NCI-H187 (cell line): Measurements from ENCODE around the gene MIDN.

Experiments
- DNase-seq, 2 experiments: peaks; one replicate each; lab custom pipeline; 2025; lab: John Stamatoyannopoulos, UW

MIDN gene

GRCh38 chr19:1283207-1283916 is 35.0 kb downstream of the MIDN start:
- DNase-seq, result no peak

GRCh38 chr19:1283917-1284292 is 35.5 kb downstream of the MIDN start:
- no peak for DNase-seq

- DNase-seq, result no peak
These were observed 36.1 kb downstream of the MIDN start for GRCh38 chr19:1284293-1284978.

- DNase-seq, result no peak
These were observed 36.8 kb downstream of the MIDN start for GRCh38 chr19:1284979-1285736.

- no peak for DNase-seq
These were observed 37.5 kb downstream of the MIDN start, which contains the start of gene EFNA2 for GRCh38 chr19:1285737-1286360. Gene EFNA2 (plus strand): TSS chr19:1285873. CDS start chr19:1286169, 296 bp downstream.

- DNase-seq, result no peak
These were observed 38.3 kb downstream of the MIDN start for GRCh38 chr19:1286487-1287353.

GRCh38 chr19:1287354-1288225 is 39.2 kb downstream of the MIDN start:
- no peak for DNase-seq

- DNase-seq, result no peak
These were observed 39.8 kb downstream of the MIDN start for GRCh38 chr19:1288226-1288612.

- DNase-seq, result no peak
These were observed 40.7 kb downstream of the MIDN start for GRCh38 chr19:1288833-1289685.

GRCh38 chr19:1289686-1290025 is 41.3 kb downstream of the MIDN start:
- DNase-seq, result no peak

- no peak for DNase-seq
These were observed 41.9 kb downstream of the MIDN start for GRCh38 chr19:1290196-1290702.

GRCh38 chr19:1290703-1291651 is 42.6 kb downstream of the MIDN start:
- DNase-seq, result no peak

- DNase-seq, result no peak
These were observed 43.5 kb downstream of the MIDN start for GRCh38 chr19:1291761-1292418.

GRCh38 chr19:1292419-1293151 is 44.2 kb downstream of the MIDN start:
- no peak for DNase-seq

- DNase-seq, result no peak
These were observed 45.6 kb downstream of the MIDN start for GRCh38 chr19:1293782-1294604.

- DNase-seq, result no peak
These were observed 46.3 kb downstream of the MIDN start for GRCh38 chr19:1294688-1295087.
